Activated CD4-positive, alpha-beta T cell treated with anti-CD3 and anti-CD28 coated beads for 4 hours (primary cell): ENCODE results near the gene CD101.
A peak's percentile ranks its signal among the peaks of the same experiment; 100 is the strongest.
"Not testable (repeated sequence)": the region's sequence is repeated elsewhere in the genome, so short reads cannot be mapped to it uniquely, and the experiment has no call there.

Source experiments
- DNase-seq, 2 donors: peaks; one replicate each; pipeline ENCODE4 v3.0.0-alpha.2; 2020

The CD101 gene

GRCh38 chr1:117001254-117001927 lies at the start of gene CD101:
TSS of gene CD101 (plus strand) at chr1:117001760. CDS start at chr1:117001818, 58 bp downstream.
- DNase-seq: no peak

- DNase-seq: no peak
Measured at GRCh38 chr1:116952738-116953275, 48.8 kb upstream of the CD101 start.

- DNase-seq: no peak
Measured at GRCh38 chr1:116954440-116954839, 47.1 kb upstream of the CD101 start.

GRCh38 chr1:116956378-116956777 lies 45.2 kb upstream of the CD101 start:
- DNase-seq: no peak

GRCh38 chr1:116957646-116958045 lies 43.9 kb upstream of the CD101 start:
- DNase-seq: no peak

GRCh38 chr1:116958110-116958509 lies 43.5 kb upstream of the CD101 start:
- DNase-seq: no peak

- DNase-seq: no peak
Measured at GRCh38 chr1:116958977-116959376, 42.6 kb upstream of the CD101 start.

GRCh38 chr1:116961606-116962005 lies 40.0 kb upstream of the CD101 start:
- DNase-seq: no peak

- DNase-seq: no peak
Measured at GRCh38 chr1:116962987-116963639, 38.4 kb upstream of the CD101 start.

GRCh38 chr1:116966791-116967190 lies 34.8 kb upstream of the CD101 start:
- DNase-seq: no peak

GRCh38 chr1:116968724-116969123 lies 32.8 kb upstream of the CD101 start:
- no peak for DNase-seq

- no peak for DNase-seq
Measured at GRCh38 chr1:116971258-116971860, 30.2 kb upstream of the CD101 start.

- no peak for DNase-seq
Measured at GRCh38 chr1:116971965-116972673, 29.4 kb upstream of the CD101 start.

GRCh38 chr1:116972674-116973030 lies 28.9 kb upstream of the CD101 start:
- DNase-seq: no peak

- not testable (repeated sequence) for DNase-seq
Measured at GRCh38 chr1:116980309-116980708, 21.3 kb upstream of the CD101 start.

- no peak for DNase-seq
Measured at GRCh38 chr1:116981521-116982037, 20.0 kb upstream of the CD101 start.

GRCh38 chr1:116982319-116983004 lies 19.1 kb upstream of the CD101 start:
- DNase-seq: no peak

- no peak for DNase-seq
Measured at GRCh38 chr1:116983112-116983511, 18.4 kb upstream of the CD101 start.

GRCh38 chr1:116983678-116984077 lies 17.9 kb upstream of the CD101 start:
- no peak for DNase-seq

- DNase-seq: no peak
Measured at GRCh38 chr1:116984406-116985160, 17.0 kb upstream of the CD101 start.

GRCh38 chr1:116986421-116987255 lies 14.9 kb upstream of the CD101 start:
- DNase-seq: peak; percentile 42 to 43
